Ovary (tissue), 3 donors: ENCODE measurements around the gene EPB41L2.

Source experiments
- CTCF ChIP-seq, 3 donors: fragments of 450-650 bp in 2 of 3; fragments of 200-600 bp in 1 of 3; IDR thresholded peaks; one replicate each; pipeline versions ENCODE4 v1.5.1 to v1.8.0; 2016 to 2022; ENCODE audit warnings: antibody characterized with exemption in 3 of 3, mild to moderate bottlenecking in 1 of 3
- EP300 ChIP-seq: sonication (generic); formaldehyde crosslinking; IDR thresholded peaks from one replicate; pipeline ENCODE4 v1.6.1; 2017; ENCODE audit warnings: antibody characterized with exemption
- POLR2A ChIP-seq: fragments of 450-650 bp; IDR thresholded peaks from one replicate; pipeline ENCODE4 v1.6.1; 2017; ENCODE audit warnings: antibody characterized with exemption, mild to moderate bottlenecking, moderate library complexity
- donor health status: DM: no; HTN: no; CAD: no.

- TF ChIP-seq CTCF (IDR thresholded peaks at IDR 0.05) (no peak), EP300 (no peak), POLR2A (no peak)
Measured at GRCh38 chr6:131013495-131013894, 49.5 kb downstream of the EPB41L2 start.
